Measurements from ENCODE around the gene LAMA1. TPM values are rescaled to one million over a fixed set of nuclear protein-coding genes. Genes with fewer than 3 reads are reported as not detected.

LAMA1 gene
- total RNA-seq, 1 donor from 2014 or later, result not detected

Other genes with a start within 250 kb of the LAMA1 start
- gene LRRC30, start 113.3 kb upstream of the LAMA1 start, total RNA-seq, result not detected in 2 replicates

Data from T-helper 1 cell treated with Interleukin-12 subunit alpha and Interleukin-12 subunit beta and Interleukin-4 antibody, amounts not matched to agents 30 ng/mL and 1 ng/mL, for 36 hours (primary cell).